Chondrocyte (in vitro differentiated cells): ENCODE results near the gene C6orf52. TPM values are rescaled to one million over a fixed set of nuclear protein-coding genes. Genes with fewer than 3 reads are reported as not detected.
A peak's percentile ranks its signal among the peaks of the same experiment; 100 is the strongest.

ENCODE experiments used
- DNase-seq: peaks from one replicate; pipeline ENCODE4 v3.0.0; 2021; ENCODE audit warnings: mixed read lengths, low spot score
- H3K27ac Mint-ChIP-seq: one replicate; pipeline ENCODE4 v1.8.0; 2021; ENCODE audit warnings: mild to moderate bottlenecking, moderate library complexity, mixed read lengths; ENCODE audit not compliant: unreplicated experiment
- H3K27me3 Mint-ChIP-seq: 2 replicates; pipeline ENCODE4 v1.8.0; 2021; ENCODE audit warnings: low read depth, mixed read lengths
- H3K36me3 Mint-ChIP-seq: 2 replicates; pipeline ENCODE4 v1.8.0; 2021; ENCODE audit warnings: low read depth, mixed read lengths
- H3K4me1 Mint-ChIP-seq: 2 replicates; pipeline ENCODE4 v1.8.0; 2021; ENCODE audit warnings: low read depth, mild to moderate bottlenecking, mixed read lengths
- H3K4me3 Mint-ChIP-seq: one replicate; pipeline ENCODE4 v1.8.0; 2021; ENCODE audit warnings: mild to moderate bottlenecking, moderate library complexity, mixed read lengths; ENCODE audit not compliant: unreplicated experiment
- H3K9me3 Mint-ChIP-seq: 2 replicates; pipeline ENCODE4 v1.8.0; 2021; ENCODE audit warnings: low read depth, mixed read lengths
- CTCF ChIP-seq: fragments of 200-600 bp; sonication (generic); IDR thresholded peaks from 2 replicates; pipeline ENCODE4 v1.5.0; 2021; ENCODE audit warnings: antibody characterized with exemption, mild to moderate bottlenecking, moderate library complexity
- total RNA-seq: library from RNA; stranded (reverse); gene quantifications from 3 replicates; pipeline ENCODE4 v1.2.1, GENCODE V29; 2021

C6orf52 gene
- total RNA-seq, 1 donor from 2014 or later: 0.97 TPM

DNA sequence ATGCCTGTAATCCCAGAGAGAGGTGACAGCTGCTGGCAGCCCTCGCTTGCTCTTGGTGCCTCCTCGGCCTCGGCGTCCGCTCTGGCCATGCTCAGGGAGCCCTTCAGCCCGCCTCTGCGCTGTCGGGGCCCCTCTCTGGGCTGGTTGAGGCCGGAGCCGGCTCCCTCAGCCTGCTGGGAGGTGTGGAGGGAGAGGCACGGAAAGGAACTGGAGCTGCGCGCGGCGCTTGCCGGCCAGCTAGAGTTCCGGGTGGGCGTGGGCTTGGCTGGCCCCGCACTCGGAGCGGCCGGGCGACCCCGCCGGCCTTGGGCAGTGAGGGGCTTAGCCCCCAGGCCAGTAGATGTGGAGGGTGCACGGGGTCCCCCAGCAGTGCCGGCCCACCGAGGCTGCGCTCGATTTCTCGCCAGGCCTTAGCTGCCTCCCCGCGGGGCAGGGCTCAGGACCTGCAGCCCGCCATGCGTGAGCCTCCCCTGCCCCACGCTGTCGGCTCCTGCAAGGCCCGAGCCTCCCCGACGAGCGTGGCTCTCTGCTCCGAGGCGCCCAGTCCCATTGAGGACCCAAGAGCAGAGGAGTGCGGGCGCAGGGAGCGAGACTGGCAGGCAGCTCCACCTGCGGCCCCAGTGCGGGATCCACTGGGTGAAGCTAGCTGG, 34.6 kb downstream of the C6orf52 start:
- no peak for TF ChIP-seq CTCF
- H3K4me3 Mint-ChIP-seq: peak overlapping the region; percentile 71
- no peak for DNase-seq
- H3K27ac Mint-ChIP-seq: peak overlapping the region; percentile 49
- H3K36me3 Mint-ChIP-seq: peaks cover 1% of the 10 kb centered on the region
- no peaks in the 10 kb centered on the region for H3K4me1 Mint-ChIP-seq
- H3K9me3 Mint-ChIP-seq: peaks cover 7% of the 10 kb centered on the region
- H3K27me3 Mint-ChIP-seq: peaks cover 4% of the 10 kb centered on the region

DNA sequence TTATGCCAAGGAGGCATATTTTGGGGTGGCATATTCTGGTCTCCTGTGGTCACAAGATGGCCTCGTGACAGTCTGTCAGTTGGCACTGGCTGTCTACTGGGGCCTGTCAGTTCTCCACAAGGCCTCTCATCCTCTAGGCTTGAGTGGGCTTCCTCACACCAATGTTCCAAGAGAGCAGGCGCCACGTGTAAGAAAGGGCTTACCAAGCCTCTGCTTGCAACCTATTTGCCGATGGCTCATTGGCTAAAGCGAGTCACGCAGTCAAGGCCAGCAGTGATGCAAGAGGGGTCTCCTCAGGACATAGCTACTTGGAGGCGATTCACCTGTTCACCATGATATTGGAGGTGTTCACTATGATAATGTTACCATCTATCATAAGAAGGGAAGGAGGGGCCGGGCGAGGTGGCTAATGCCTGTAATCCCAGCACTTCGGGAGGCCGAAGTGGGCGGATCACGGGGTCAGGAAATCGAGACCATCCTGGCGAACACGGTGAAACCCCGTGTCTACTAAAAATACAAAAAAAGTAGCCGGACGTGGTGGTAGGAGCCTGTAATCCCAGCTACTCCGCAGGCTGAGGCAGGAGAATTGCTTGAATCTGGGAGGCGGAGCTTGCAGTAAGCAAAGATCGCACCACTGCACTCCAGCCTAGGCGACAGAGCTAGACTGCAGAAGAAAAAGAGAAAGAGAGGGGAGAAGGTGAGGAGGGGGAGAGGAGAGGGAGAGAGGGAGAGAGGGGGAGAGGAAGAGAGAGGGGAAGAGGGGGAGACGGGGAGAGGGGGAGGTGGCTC, 35.3 kb downstream of the C6orf52 start:
- Mint-ChIP-seq H3K27me3 (peaks cover 4% of the 10 kb centered on the region), H3K36me3 (peaks cover under 1% of the 10 kb centered on the region), H3K4me1 (no peaks in the 10 kb centered on the region), H3K4me3 (peak overlapping the region; percentile 71), H3K27ac (peak overlapping the region; percentile 49), H3K9me3 (peaks cover under 1% of the 10 kb centered on the region)
- TF ChIP-seq CTCF: no peak
- DNase-seq: no peak

DNA sequence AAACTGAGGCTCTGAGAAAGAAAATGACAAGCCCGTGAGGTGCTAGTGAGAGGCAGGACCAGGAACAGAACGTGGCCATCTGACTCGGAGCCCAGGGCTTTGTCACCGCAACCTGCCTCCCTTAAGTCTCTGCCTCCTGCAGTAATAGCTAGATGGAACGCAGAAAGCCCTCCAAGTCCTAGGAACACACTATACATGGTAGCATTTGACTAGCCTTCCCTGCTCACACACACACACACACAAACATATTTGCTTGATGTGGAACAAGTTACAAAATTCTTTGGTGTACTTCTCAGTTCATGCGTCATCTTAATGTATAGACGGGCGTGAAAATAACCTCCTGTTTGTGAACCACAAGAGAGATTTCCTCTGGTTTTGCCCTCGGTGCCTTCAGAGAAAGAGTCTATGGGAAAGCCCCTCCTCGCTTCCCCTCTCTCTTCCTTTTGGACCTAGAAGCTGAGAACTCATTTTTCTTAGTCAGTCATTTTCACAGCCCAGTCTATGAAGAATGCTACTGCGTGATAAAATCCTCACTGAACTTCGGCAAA, 38.8 kb downstream of the C6orf52 start:
- no peak for DNase-seq
- H3K9me3 Mint-ChIP-seq: no peaks in the 10 kb centered on the region
- H3K4me3 Mint-ChIP-seq: no peak overlapping the region
- peaks cover 11% of the 10 kb centered on the region for H3K27me3 Mint-ChIP-seq
- H3K27ac Mint-ChIP-seq: no peak overlapping the region
- H3K36me3 Mint-ChIP-seq: no peaks in the 10 kb centered on the region
- TF ChIP-seq CTCF: no peak
- no peaks in the 10 kb centered on the region for H3K4me1 Mint-ChIP-seq

GRCh38 chr6:10644225-10644624, 50.2 kb downstream of the C6orf52 start:
- TF ChIP-seq CTCF: no peak
- Mint-ChIP-seq H3K27me3 (peaks cover 9% of the 10 kb centered on the region), H3K36me3 (no peaks in the 10 kb centered on the region), H3K4me1 (no peaks in the 10 kb centered on the region), H3K27ac (no peak overlapping the region), H3K4me3 (no peak overlapping the region), H3K9me3 (peaks cover 4% of the 10 kb centered on the region)
- no peak for DNase-seq

DNA sequence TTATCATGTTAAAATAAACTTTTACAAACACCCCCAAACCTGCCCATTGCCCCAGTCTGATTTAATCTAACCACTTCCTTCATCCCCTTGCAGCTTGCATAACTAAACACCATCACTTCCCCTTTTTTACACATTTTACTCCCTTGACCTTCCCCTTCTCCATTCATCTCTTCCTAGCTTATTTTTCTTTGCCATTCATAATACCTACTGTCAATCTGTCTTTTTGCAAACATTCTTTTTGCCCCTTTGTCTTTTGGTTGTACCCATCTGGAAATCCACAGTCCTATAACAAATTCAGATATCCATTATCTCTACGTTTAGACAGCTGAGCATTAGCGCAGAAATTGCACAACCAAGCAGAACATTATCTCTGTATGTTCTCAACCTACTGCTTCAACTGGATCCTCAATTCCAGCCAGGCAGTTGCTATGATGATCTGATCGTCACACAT, 51.2 kb downstream of the C6orf52 start:
- no peak for TF ChIP-seq CTCF
- Mint-ChIP-seq H3K27me3 (peaks cover 9% of the 10 kb centered on the region), H3K4me1 (no peaks in the 10 kb centered on the region), H3K36me3 (no peaks in the 10 kb centered on the region), H3K9me3 (peaks cover 9% of the 10 kb centered on the region), H3K27ac (no peak overlapping the region), H3K4me3 (no peak overlapping the region)
- no peak for DNase-seq
